HAP-1 (cell line): Measurements from ENCODE around the gene RPL13.

Experiments
- DNase-seq, 2 experiments: peaks; one replicate each; pipeline ENCODE4 v3.0.0-alpha.2; 2016 to 2020; ENCODE audit warnings: low spot score in 2 of 2
- H3K27me3 ChIP-seq: fragments of 250-450 bp; sonication (Bioruptor Pico); 2 replicates; pipeline ENCODE4 v1.5.1; 2020; ENCODE audit warnings: low read depth, mild to moderate bottlenecking, moderate library complexity
- H3K36me3 ChIP-seq: fragments of 250-450 bp; sonication (Bioruptor Pico); replicated peaks from 2 replicates; pipeline ENCODE4 v1.5.1; 2020; ENCODE audit warnings: mild to moderate bottlenecking
- H3K4me1 ChIP-seq: fragments of 250-450 bp; sonication (Bioruptor Pico); 2 replicates; pipeline ENCODE4 v1.5.1; 2020; ENCODE audit warnings: mild to moderate bottlenecking
- H3K4me3 ChIP-seq: fragments of 250-450 bp; sonication (Bioruptor Pico); 2 replicates; pipeline ENCODE4 v1.5.1; 2020; ENCODE audit warnings: mild to moderate bottlenecking, moderate library complexity
- H3K9me3 ChIP-seq: fragments of 250-450 bp; sonication (Bioruptor Pico); 2 replicates; pipeline ENCODE4 v1.5.1; 2020; ENCODE audit warnings: mild to moderate bottlenecking, moderate library complexity
- in situ Hi-C: fragments of 300-500 bp; cut with MboI; formaldehyde crosslinking; loops from 3 replicates; pipeline ENCODE4 v1.14.3; 2020; ENCODE audit warnings: low sequenced_read_pairs, inconsistent platforms, mixed read lengths

Gene RPL13

GRCh38 chr16:89607453-89607852 lies 47.0 kb downstream of the RPL13 start:
- DNase-seq = no peak
- H3K27me3 ChIP-seq = no peaks in the 10 kb centered on the region
- in situ Hi-C loops = no loop called here
- H3K9me3 ChIP-seq = no peaks in the 10 kb centered on the region
- no peaks in the 10 kb centered on the region for H3K36me3 ChIP-seq
- H3K4me3 ChIP-seq = no peak overlapping the region
- no peaks in the 10 kb centered on the region for H3K4me1 ChIP-seq

- no peaks in the 10 kb centered on the region for H3K27me3 ChIP-seq
- no peaks in the 10 kb centered on the region for H3K36me3 ChIP-seq
- no peaks in the 10 kb centered on the region for H3K4me1 ChIP-seq
- no peak for DNase-seq
- H3K4me3 ChIP-seq = no peak overlapping the region
- H3K9me3 ChIP-seq = no peaks in the 10 kb centered on the region
- in situ Hi-C loops = no loop called here
Measured at GRCh38 chr16:89607937-89608740, 47.7 kb downstream of the RPL13 start.

- no peak for DNase-seq
- no peaks in the 10 kb centered on the region for H3K4me1 ChIP-seq
Measured at GRCh38 chr16:89610108-89610453, 49.6 kb downstream of the RPL13 start.

GRCh38 chr16:89612415-89613166 lies 52.1 kb downstream of the RPL13 start:
- no peaks in the 10 kb centered on the region for H3K27me3 ChIP-seq
- no peak overlapping the region for H3K4me3 ChIP-seq
- H3K4me1 ChIP-seq = no peaks in the 10 kb centered on the region
- no peaks in the 10 kb centered on the region for H3K9me3 ChIP-seq
- no peak for DNase-seq
- no peaks in the 10 kb centered on the region for H3K36me3 ChIP-seq
- in situ Hi-C loops = no loop called here

More at GRCh38 chr16:89610108-89610453, 49.6 kb downstream of the RPL13 start:
- no peaks in the 10 kb centered on the region for H3K9me3 ChIP-seq
- H3K4me3 ChIP-seq = no peak overlapping the region
- in situ Hi-C loops = no loop called here
- no peaks in the 10 kb centered on the region for H3K36me3 ChIP-seq
- no peaks in the 10 kb centered on the region for H3K27me3 ChIP-seq

- Histone ChIP-seq H3K4me3 (no peak within 1 kb of the TSS), H3K4me1 (no peaks in the 10 kb centered on the region), H3K36me3 (no peaks in the 10 kb centered on the region), H3K27me3 (no peaks in the 10 kb centered on the region), H3K9me3 (no peaks in the 10 kb centered on the region)
- in situ Hi-C loops = no loop called here
- DNase-seq = no peak
Measured at GRCh38 chr16:89613231-89613953, 52.9 kb downstream of the RPL13 start, which contains the start of gene DPEP1. DPEP1 (plus strand) TSS chr16:89613642; CDS start chr16:89630411, 16,769 bp downstream.

GRCh38 chr16:89613954-89614459 lies 53.5 kb downstream of the RPL13 start:
- Histone ChIP-seq H3K9me3 (no peaks in the 10 kb centered on the region), H3K36me3 (no peaks in the 10 kb centered on the region), H3K4me1 (no peaks in the 10 kb centered on the region), H3K27me3 (no peaks in the 10 kb centered on the region), H3K4me3 (no peak overlapping the region)
- in situ Hi-C loops = no loop called here
- DNase-seq = no peak
